ENCODE results near the gene PDGFRA.

- TF ChIP-seq, protein P1, sequence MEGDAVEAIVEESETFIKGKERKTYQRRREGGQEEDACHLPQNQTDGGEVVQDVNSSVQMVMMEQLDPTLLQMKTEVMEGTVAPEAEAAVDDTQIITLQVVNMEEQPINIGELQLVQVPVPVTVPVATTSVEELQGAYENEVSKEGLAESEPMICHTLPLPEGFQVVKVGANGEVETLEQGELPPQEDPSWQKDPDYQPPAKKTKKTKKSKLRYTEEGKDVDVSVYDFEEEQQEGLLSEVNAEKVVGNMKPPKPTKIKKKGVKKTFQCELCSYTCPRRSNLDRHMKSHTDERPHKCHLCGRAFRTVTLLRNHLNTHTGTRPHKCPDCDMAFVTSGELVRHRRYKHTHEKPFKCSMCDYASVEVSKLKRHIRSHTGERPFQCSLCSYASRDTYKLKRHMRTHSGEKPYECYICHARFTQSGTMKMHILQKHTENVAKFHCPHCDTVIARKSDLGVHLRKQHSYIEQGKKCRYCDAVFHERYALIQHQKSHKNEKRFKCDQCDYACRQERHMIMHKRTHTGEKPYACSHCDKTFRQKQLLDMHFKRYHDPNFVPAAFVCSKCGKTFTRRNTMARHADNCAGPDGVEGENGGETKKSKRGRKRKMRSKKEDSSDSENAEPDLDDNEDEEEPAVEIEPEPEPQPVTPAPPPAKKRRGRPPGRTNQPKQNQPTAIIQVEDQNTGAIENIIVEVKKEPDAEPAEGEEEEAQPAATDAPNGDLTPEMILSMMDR (IDR thresholded peaks at IDR 0.05; ENCODE audit: low read depth, low read length, missing input control) = no peak
- TF ChIP-seq EGR1 (IDR thresholded peaks at IDR 0.05; ENCODE audit: low read depth in 2 of 2) = no peak
- TF ChIP-seq TAF1 (conservative IDR thresholded peaks at IDR 0.05) = no peak
- TF ChIP-seq, protein P2, sequence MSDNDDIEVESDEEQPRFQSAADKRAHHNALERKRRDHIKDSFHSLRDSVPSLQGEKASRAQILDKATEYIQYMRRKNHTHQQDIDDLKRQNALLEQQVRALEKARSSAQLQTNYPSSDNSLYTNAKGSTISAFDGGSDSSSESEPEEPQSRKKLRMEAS (IDR thresholded peaks at IDR 0.05) = no peak
- no peak for TF ChIP-seq RAD21 (IDR thresholded peaks at IDR 0.05)
- no peak for TF ChIP-seq FOXA1 (IDR thresholded peaks at IDR 0.05)
- TF ChIP-seq, protein P3, sequence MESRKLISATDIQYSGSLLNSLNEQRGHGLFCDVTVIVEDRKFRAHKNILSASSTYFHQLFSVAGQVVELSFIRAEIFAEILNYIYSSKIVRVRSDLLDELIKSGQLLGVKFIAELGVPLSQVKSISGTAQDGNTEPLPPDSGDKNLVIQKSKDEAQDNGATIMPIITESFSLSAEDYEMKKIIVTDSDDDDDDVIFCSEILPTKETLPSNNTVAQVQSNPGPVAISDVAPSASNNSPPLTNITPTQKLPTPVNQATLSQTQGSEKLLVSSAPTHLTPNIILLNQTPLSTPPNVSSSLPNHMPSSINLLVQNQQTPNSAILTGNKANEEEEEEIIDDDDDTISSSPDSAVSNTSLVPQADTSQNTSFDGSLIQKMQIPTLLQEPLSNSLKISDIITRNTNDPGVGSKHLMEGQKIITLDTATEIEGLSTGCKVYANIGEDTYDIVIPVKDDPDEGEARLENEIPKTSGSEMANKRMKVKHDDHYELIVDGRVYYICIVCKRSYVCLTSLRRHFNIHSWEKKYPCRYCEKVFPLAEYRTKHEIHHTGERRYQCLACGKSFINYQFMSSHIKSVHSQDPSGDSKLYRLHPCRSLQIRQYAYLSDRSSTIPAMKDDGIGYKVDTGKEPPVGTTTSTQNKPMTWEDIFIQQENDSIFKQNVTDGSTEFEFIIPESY (IDR thresholded peaks at IDR 0.05) = no peak
- TF ChIP-seq, protein P4, sequence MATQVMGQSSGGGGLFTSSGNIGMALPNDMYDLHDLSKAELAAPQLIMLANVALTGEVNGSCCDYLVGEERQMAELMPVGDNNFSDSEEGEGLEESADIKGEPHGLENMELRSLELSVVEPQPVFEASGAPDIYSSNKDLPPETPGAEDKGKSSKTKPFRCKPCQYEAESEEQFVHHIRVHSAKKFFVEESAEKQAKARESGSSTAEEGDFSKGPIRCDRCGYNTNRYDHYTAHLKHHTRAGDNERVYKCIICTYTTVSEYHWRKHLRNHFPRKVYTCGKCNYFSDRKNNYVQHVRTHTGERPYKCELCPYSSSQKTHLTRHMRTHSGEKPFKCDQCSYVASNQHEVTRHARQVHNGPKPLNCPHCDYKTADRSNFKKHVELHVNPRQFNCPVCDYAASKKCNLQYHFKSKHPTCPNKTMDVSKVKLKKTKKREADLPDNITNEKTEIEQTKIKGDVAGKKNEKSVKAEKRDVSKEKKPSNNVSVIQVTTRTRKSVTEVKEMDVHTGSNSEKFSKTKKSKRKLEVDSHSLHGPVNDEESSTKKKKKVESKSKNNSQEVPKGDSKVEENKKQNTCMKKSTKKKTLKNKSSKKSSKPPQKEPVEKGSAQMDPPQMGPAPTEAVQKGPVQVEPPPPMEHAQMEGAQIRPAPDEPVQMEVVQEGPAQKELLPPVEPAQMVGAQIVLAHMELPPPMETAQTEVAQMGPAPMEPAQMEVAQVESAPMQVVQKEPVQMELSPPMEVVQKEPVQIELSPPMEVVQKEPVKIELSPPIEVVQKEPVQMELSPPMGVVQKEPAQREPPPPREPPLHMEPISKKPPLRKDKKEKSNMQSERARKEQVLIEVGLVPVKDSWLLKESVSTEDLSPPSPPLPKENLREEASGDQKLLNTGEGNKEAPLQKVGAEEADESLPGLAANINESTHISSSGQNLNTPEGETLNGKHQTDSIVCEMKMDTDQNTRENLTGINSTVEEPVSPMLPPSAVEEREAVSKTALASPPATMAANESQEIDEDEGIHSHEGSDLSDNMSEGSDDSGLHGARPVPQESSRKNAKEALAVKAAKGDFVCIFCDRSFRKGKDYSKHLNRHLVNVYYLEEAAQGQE (IDR thresholded peaks at IDR 0.05) = no peak
Observed at GRCh38 chr4:54237770-54238169, 8.7 kb downstream of the PDGFRA start.

Data from liver (tissue), 3 donors.